Measurements from ENCODE around the gene SERPINA3. TPM values are rescaled to one million over a fixed set of nuclear protein-coding genes. Genes with fewer than 3 reads are reported as not detected.

The SERPINA3 gene
- total RNA-seq, 1 donor from 2014 or later, result 36.4 TPM

GRCh38 chr14:94614802-94615201, 2.6 kb downstream of the SERPINA3 start:
- Histone ChIP-seq H3K36me3 (no peaks in the 10 kb centered on the region), H3K27ac (no peak overlapping the region), H3K4me3 (no peak overlapping the region), H3K27me3 (no peaks in the 10 kb centered on the region), H3K4me1 (no peaks in the 10 kb centered on the region), H3K9me3 (peaks cover 21% of the 10 kb centered on the region)
- TF ChIP-seq CTCF (IDR thresholded peaks at IDR 0.05), result no peak
- intact Hi-C loops (cut with DNase I), result no loop called here
- DNase-seq, result no peak
- no peak for ATAC-seq

DNA sequence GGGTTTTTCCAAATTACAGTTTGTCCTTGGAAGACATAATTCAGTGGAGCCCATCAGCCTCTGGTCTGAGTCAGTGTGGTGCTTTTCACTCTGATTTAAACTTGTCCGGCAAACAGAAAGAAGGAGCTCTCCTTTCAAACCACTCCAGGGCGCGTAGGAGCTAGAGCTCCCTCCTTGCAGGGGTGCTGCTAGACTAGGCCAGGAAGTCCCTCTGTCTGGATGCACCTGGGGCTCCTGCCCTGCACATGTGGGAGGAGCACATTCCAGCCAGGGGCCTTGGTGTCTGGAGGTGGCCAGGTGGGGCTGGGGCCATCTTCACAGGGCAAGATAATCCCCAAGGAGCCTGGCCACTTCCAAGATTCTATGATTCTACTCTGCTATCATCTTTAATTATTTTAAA, 3.1 kb downstream of the SERPINA3 start:
- intact Hi-C loops (cut with DNase I), result no loop called here
- Histone ChIP-seq H3K4me3 (no peak overlapping the region), H3K36me3 (no peaks in the 10 kb centered on the region), H3K27me3 (no peaks in the 10 kb centered on the region), H3K27ac (no peak overlapping the region), H3K4me1 (no peaks in the 10 kb centered on the region), H3K9me3 (peaks cover 21% of the 10 kb centered on the region)
- DNase-seq (no peak), ATAC-seq (no peak)
- TF ChIP-seq CTCF (IDR thresholded peaks at IDR 0.05), result no peak

DNA sequence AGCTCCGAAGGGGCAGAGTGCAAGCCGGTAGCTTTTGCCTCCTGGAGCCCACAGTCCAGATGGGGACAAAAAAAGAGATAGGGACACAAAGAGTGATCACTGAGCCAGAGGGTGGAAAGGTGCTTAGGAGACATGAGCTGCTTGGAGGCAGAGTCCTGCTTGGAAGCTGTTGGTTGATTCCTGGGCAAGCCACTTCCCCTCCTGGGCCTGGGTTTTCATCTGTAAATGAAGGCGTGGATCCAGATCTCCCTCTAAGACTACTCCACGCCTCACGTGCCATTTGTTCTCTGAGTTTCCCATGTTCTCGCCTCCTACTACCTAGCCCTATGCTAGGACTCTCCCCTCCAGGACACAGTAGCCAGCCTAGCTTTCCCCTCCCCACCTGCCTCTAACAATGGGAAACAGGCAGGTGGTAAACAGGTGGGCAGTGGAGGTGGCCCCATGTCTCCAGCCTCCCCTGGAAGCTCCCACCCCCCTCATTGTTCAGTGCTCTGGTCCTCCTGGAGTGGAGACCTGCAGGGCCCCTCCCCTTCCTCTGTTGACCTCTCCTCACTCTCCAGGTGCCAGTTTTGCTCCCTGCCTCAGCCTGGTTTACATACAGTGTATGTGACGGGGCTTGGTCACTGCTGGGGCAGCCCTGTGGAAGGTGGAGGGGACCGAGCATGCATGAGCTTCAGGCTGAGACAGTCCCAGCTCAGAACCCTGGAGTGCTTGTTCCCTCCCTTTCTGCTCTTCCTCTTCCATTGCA, 3.8 kb downstream of the SERPINA3 start:
- H3K9me3 ChIP-seq, result peaks cover 21% of the 10 kb centered on the region
- no peaks in the 10 kb centered on the region for H3K36me3 ChIP-seq
- ATAC-seq, result no peak
- no peaks in the 10 kb centered on the region for H3K27me3 ChIP-seq
- intact Hi-C loops (cut with DNase I), result no loop called here
- no peak overlapping the region for H3K4me3 ChIP-seq
- H3K27ac ChIP-seq, result no peak overlapping the region
- DNase-seq, result no peak
- no peak for TF ChIP-seq CTCF (IDR thresholded peaks at IDR 0.05)
- no peaks in the 10 kb centered on the region for H3K4me1 ChIP-seq

- intact Hi-C loops (cut with DNase I), result no loop called here
- H3K4me3 ChIP-seq, result no peak overlapping the region
- H3K27ac ChIP-seq, result no peak overlapping the region
- H3K4me1 ChIP-seq, result no peaks in the 10 kb centered on the region
- ATAC-seq (no peak), DNase-seq (no peak)
- H3K27me3 ChIP-seq, result no peaks in the 10 kb centered on the region
- peaks cover 21% of the 10 kb centered on the region for H3K9me3 ChIP-seq
- TF ChIP-seq CTCF (IDR thresholded peaks at IDR 0.05), result no peak
- H3K36me3 ChIP-seq, result no peaks in the 10 kb centered on the region
These were observed 5.3 kb downstream of the SERPINA3 start for GRCh38 chr14:94617366-94617941.

DNA sequence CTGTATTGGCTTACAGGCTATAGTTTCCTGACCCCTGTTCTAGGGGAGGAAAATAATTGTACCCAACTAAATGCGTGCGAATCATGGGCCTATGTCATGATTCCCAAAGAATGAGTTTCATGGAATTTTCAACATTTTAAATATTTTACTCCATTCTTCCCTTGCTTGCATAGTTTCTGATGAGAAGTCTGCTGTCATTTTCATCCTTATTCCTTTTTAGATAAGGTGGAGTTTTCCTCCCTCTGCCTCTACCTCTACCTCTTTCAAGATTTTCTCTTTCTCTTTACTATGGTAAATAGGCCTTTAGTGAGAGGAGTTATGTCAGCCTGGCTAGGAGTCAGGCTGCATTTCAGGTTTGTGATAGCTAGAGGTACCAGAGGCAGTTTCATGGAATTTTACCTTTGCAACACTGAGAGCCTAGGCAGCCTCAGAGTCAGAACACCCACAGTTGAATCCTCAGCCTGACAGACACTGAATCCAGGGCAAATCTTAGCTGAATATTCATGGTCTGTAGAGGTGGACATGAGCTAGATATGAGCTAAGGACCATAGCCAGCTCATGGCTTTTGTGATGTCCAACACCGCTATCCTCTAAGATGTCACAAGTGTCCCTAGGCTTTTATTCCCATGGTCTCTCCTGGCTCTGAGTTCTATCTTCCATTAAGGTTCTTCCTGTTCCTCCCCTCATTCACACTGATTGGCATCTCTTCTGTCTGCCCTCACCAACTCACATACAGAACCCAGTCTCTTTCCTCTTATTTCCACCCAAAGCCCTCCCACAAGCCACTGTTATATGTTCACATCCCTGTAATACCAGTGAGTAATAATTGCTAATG, 6.0 kb downstream of the SERPINA3 start:
- Histone ChIP-seq H3K27ac (no peak overlapping the region), H3K4me3 (no peak overlapping the region), H3K4me1 (no peaks in the 10 kb centered on the region), H3K27me3 (no peaks in the 10 kb centered on the region), H3K9me3 (peaks cover 21% of the 10 kb centered on the region), H3K36me3 (no peaks in the 10 kb centered on the region)
- no peak for ATAC-seq
- TF ChIP-seq CTCF (IDR thresholded peaks at IDR 0.05), result no peak
- intact Hi-C loops (cut with DNase I), result no loop called here
- no peak for DNase-seq
